ENCODE results near the gene CUTC.

DNA sequence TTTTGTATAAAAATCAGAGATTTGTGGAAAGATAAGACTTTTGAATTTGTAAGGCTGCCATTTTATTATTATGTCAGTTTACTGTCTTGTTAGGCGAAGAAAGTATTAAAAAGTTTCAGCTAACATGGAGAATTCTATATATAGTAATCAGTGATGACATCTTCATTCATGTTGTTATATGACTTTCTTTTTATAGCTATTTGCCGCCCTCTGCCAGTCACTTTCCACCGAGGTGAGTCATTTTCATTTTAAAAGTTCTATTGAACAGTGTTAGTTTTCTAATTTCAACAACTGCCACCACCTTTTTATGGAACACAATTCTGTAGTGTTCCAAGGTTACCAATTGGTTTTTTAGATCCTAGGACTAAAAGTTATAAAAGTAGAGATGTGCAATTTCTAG, 11.8 kb downstream of the CUTC start:
- TF ChIP-seq, protein P1, sequence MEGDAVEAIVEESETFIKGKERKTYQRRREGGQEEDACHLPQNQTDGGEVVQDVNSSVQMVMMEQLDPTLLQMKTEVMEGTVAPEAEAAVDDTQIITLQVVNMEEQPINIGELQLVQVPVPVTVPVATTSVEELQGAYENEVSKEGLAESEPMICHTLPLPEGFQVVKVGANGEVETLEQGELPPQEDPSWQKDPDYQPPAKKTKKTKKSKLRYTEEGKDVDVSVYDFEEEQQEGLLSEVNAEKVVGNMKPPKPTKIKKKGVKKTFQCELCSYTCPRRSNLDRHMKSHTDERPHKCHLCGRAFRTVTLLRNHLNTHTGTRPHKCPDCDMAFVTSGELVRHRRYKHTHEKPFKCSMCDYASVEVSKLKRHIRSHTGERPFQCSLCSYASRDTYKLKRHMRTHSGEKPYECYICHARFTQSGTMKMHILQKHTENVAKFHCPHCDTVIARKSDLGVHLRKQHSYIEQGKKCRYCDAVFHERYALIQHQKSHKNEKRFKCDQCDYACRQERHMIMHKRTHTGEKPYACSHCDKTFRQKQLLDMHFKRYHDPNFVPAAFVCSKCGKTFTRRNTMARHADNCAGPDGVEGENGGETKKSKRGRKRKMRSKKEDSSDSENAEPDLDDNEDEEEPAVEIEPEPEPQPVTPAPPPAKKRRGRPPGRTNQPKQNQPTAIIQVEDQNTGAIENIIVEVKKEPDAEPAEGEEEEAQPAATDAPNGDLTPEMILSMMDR (IDR thresholded peaks at IDR 0.05): no peak
- no peak for TF ChIP-seq POLR2A (IDR thresholded peaks at IDR 0.05)

Data from Peyer's patch (tissue), 4 donors.